HG02798 (cell line): ENCODE measurements around the gene NGF.

Source experiments
- ATAC-seq: cut with Tn5 transposase; IDR thresholded peaks from one replicate; pipeline ENCODE4 v1.9.1; 2021; ENCODE audit warnings: mild to moderate bottlenecking; ENCODE audit not compliant: unreplicated experiment, poor library complexity

Gene NGF

GRCh38 chr1:115242543-115242942, 95.5 kb downstream of the NGF start:
- ATAC-seq, result no peak

GRCh38 chr1:115241309-115241708, 96.7 kb downstream of the NGF start:
- ATAC-seq, result no peak

- no peak for ATAC-seq
Observed at GRCh38 chr1:115240297-115240696, 97.8 kb downstream of the NGF start.

GRCh38 chr1:115239426-115239825, 98.6 kb downstream of the NGF start:
- ATAC-seq, result no peak

- no peak for ATAC-seq
Observed at GRCh38 chr1:115239148-115239422, 99.0 kb downstream of the NGF start.

GRCh38 chr1:115238336-115239147, 99.5 kb downstream of the NGF start:
- ATAC-seq, result no peak

- ATAC-seq, result no peak
Observed at GRCh38 chr1:115237507-115237906, 100.5 kb downstream of the NGF start.

- ATAC-seq, result no peak
Observed at GRCh38 chr1:115237023-115237422, 101.0 kb downstream of the NGF start.
